Medulla oblongata (tissue), 1 donor: Measurements from ENCODE around the gene MYO7B.

Experiments
- DNase-seq: peaks from one replicate; pipeline ENCODE4 v3.0.0-alpha.2; 2015; ENCODE audit errors: extremely low spot score

The MYO7B gene

GRCh38 chr2:127572841-127573240 is 37.4 kb downstream of the MYO7B start:
- DNase-seq: no peak

- no peak for DNase-seq
These were observed 37.8 kb downstream of the MYO7B start for GRCh38 chr2:127573298-127573697.

- DNase-seq: no peak
These were observed 38.3 kb downstream of the MYO7B start for GRCh38 chr2:127573771-127574170.

GRCh38 chr2:127574656-127575055 is 39.2 kb downstream of the MYO7B start:
- no peak for DNase-seq

GRCh38 chr2:127575185-127575765 is 39.8 kb downstream of the MYO7B start:
- DNase-seq: no peak

GRCh38 chr2:127575941-127576432 is 40.5 kb downstream of the MYO7B start:
- DNase-seq: no peak

- DNase-seq: peak; percentile 68
These were observed 41.1 kb downstream of the MYO7B start for GRCh38 chr2:127576433-127577207.

- DNase-seq: no peak
These were observed 41.7 kb downstream of the MYO7B start for GRCh38 chr2:127577208-127577475.

GRCh38 chr2:127577503-127577902 is 42.0 kb downstream of the MYO7B start:
- DNase-seq: no peak

GRCh38 chr2:127577973-127578372 is 42.5 kb downstream of the MYO7B start:
- DNase-seq: no peak

- no peak for DNase-seq
These were observed 42.9 kb downstream of the MYO7B start for GRCh38 chr2:127578411-127578810.

GRCh38 chr2:127579231-127579630 is 43.7 kb downstream of the MYO7B start:
- DNase-seq: no peak

GRCh38 chr2:127580167-127581049 is 44.9 kb downstream of the MYO7B start:
- no peak for DNase-seq

GRCh38 chr2:127581050-127581345 is 45.5 kb downstream of the MYO7B start:
- no peak for DNase-seq

GRCh38 chr2:127581516-127582490 is 46.3 kb downstream of the MYO7B start:
- no peak for DNase-seq

GRCh38 chr2:127582863-127583861 is 47.7 kb downstream of the MYO7B start:
- DNase-seq: no peak

- no peak for DNase-seq
These were observed 48.6 kb downstream of the MYO7B start for GRCh38 chr2:127584047-127584446.

GRCh38 chr2:127584516-127585033 is 49.1 kb downstream of the MYO7B start:
- no peak for DNase-seq

GRCh38 chr2:127585270-127585807 is 49.9 kb downstream of the MYO7B start:
- DNase-seq: no peak

- DNase-seq: no peak
These were observed 50.7 kb downstream of the MYO7B start for GRCh38 chr2:127586136-127586535.
